ENCODE results near the gene SLC35A4.

SLC35A4 gene

GRCh38 chr5:140603734-140604133, 39.1 kb downstream of the SLC35A4 start:
- in situ Hi-C loops (cut with HindIII; ENCODE audit: low sequenced_read_pairs), result no loop called here
- H3K4me3 ChIP-seq (ENCODE audit: low read depth, low read length), result no peak overlapping the region
- DNase-seq (ENCODE audit: low read depth), result no peak
- TF ChIP-seq CTCF (IDR thresholded peaks at IDR 0.05; ENCODE audit: low read depth, low read length, missing control alignments), result no peak

DNA sequence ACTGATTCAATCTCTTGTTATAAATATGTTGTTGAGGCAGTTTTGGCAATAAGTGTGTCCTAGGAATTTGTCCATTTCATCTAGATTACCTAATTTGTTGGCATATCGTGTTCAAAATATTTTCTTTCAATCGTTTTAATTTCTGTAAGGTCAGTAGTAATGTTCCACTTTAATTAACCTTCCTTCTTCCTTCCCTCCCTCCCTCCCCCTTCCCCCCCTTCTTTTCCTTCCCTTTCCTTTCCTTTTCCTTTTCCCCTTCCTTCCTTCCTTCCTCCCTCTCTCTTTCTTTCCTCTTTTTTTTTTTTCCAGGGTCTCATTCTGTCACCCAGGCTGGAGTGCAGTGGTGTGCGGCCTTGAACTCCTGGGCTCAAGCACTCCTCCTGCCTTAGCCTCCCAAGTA, 41.3 kb downstream of the SLC35A4 start:
- DNase-seq (ENCODE audit: low read depth), result no peak
- H3K4me3 ChIP-seq (ENCODE audit: low read depth, low read length), result no peak overlapping the region
- no peak for TF ChIP-seq CTCF (IDR thresholded peaks at IDR 0.05; ENCODE audit: low read depth, low read length, missing control alignments)
- in situ Hi-C loops (cut with HindIII; ENCODE audit: low sequenced_read_pairs), result no loop called here

- DNase-seq (ENCODE audit: low read depth), result no peak
- H3K4me3 ChIP-seq (ENCODE audit: low read depth, low read length), result no peak overlapping the region
- in situ Hi-C loops (cut with HindIII; ENCODE audit: low sequenced_read_pairs), result no loop called here
- no peak for TF ChIP-seq CTCF (IDR thresholded peaks at IDR 0.05; ENCODE audit: low read depth, low read length, missing control alignments)
Measured at GRCh38 chr5:140607031-140607430, 42.4 kb downstream of the SLC35A4 start.

- in situ Hi-C loops (cut with HindIII; ENCODE audit: low sequenced_read_pairs), result no loop called here
- H3K4me3 ChIP-seq (ENCODE audit: low read depth, low read length), result no peak overlapping the region
- TF ChIP-seq CTCF (IDR thresholded peaks at IDR 0.05; ENCODE audit: low read depth, low read length, missing control alignments), result no peak
- no peak for DNase-seq (ENCODE audit: low read depth)
Measured at GRCh38 chr5:140608722-140609121, 44.1 kb downstream of the SLC35A4 start.

GRCh38 chr5:140609126-140609525, 44.5 kb downstream of the SLC35A4 start:
- in situ Hi-C loops (cut with HindIII; ENCODE audit: low sequenced_read_pairs), result no loop called here
- TF ChIP-seq CTCF (IDR thresholded peaks at IDR 0.05; ENCODE audit: low read depth, low read length, missing control alignments), result no peak
- H3K4me3 ChIP-seq (ENCODE audit: low read depth, low read length), result no peak overlapping the region
- DNase-seq (ENCODE audit: low read depth), result no peak

- no peak for DNase-seq (ENCODE audit: low read depth)
- in situ Hi-C loops (cut with HindIII; ENCODE audit: low sequenced_read_pairs), result no loop called here
Measured at GRCh38 chr5:140611020-140611521, 46.4 kb downstream of the SLC35A4 start.

More at GRCh38 chr5:140611020-140611521, 46.4 kb downstream of the SLC35A4 start:
- TF ChIP-seq CTCF (IDR thresholded peaks at IDR 0.05; ENCODE audit: low read depth, low read length, missing control alignments), result no peak
- H3K4me3 ChIP-seq (ENCODE audit: low read depth, low read length), result no peak overlapping the region
